GM19455 (cell line): ENCODE measurements around the gene LRRC18.

Experiments
- ATAC-seq: cut with Tn5 transposase; IDR thresholded peaks from one replicate; pipeline ENCODE4 v1.9.1; 2021; ENCODE audit not compliant: unreplicated experiment

Gene LRRC18

GRCh38 chr10:48923748-48924147 lies 15.9 kb downstream of the LRRC18 start:
- no peak for ATAC-seq

GRCh38 chr10:48913674-48914073 lies 26.0 kb downstream of the LRRC18 start:
- ATAC-seq = no peak

- ATAC-seq = no peak
Measured at GRCh38 chr10:48910548-48910947, 29.1 kb downstream of the LRRC18 start.

GRCh38 chr10:48907730-48908129 lies 31.9 kb downstream of the LRRC18 start:
- ATAC-seq = no peak

GRCh38 chr10:48906841-48907240 lies 32.8 kb downstream of the LRRC18 start:
- ATAC-seq = no peak

- ATAC-seq = no peak
Measured at GRCh38 chr10:48905311-48905710, 34.3 kb downstream of the LRRC18 start.

- no peak for ATAC-seq
Measured at GRCh38 chr10:48904861-48905260, 34.8 kb downstream of the LRRC18 start.

GRCh38 chr10:48903151-48903550 lies 36.5 kb downstream of the LRRC18 start:
- no peak for ATAC-seq

- no peak for ATAC-seq
Measured at GRCh38 chr10:48902096-48902495, 37.5 kb downstream of the LRRC18 start.

GRCh38 chr10:48901319-48901718 lies 38.3 kb downstream of the LRRC18 start:
- no peak for ATAC-seq

- ATAC-seq = no peak
Measured at GRCh38 chr10:48900371-48900801, 39.3 kb downstream of the LRRC18 start.

GRCh38 chr10:48899781-48900180 lies 39.9 kb downstream of the LRRC18 start:
- no peak for ATAC-seq

GRCh38 chr10:48898426-48898825 lies 41.2 kb downstream of the LRRC18 start:
- no peak for ATAC-seq

- no peak for ATAC-seq
Measured at GRCh38 chr10:48897441-48897790, 42.2 kb downstream of the LRRC18 start.

GRCh38 chr10:48896756-48897440 lies 42.7 kb downstream of the LRRC18 start:
- no peak for ATAC-seq

GRCh38 chr10:48895803-48896195 lies 43.8 kb downstream of the LRRC18 start:
- ATAC-seq = no peak

- no peak for ATAC-seq
Measured at GRCh38 chr10:48894911-48895802, 44.5 kb downstream of the LRRC18 start.

GRCh38 chr10:48890888-48891850 lies 48.5 kb downstream of the LRRC18 start:
- no peak for ATAC-seq

- ATAC-seq = no peak
Measured at GRCh38 chr10:48887982-48888381, 51.7 kb downstream of the LRRC18 start.

- no peak for ATAC-seq
Measured at GRCh38 chr10:48885376-48885775, 54.3 kb downstream of the LRRC18 start.
